Neuronal stem cell (in vitro differentiated cells): ENCODE results near the gene ZNF592.

Experiments
- DNase-seq: peaks from one replicate; pipeline ENCODE4 v3.0.0-alpha.2; 2013; ENCODE audit warnings: low spot score
- H2AFZ ChIP-seq: one replicate; pipeline ENCODE4 v1.6.1; 2013; ENCODE audit warnings: mild to moderate bottlenecking, low read length, inconsistent platforms
- H2AK5ac ChIP-seq: 2 replicates; pipeline ENCODE4 v1.6.1; 2013; ENCODE audit warnings: low read depth, mild to moderate bottlenecking, inconsistent platforms, low read length, moderate library complexity, mixed read lengths
- H2BK120ac ChIP-seq: 2 replicates; pipeline ENCODE4 v1.6.1; 2013; ENCODE audit warnings: low read depth, mild to moderate bottlenecking, inconsistent platforms, low read length, moderate library complexity, mixed read lengths
- H2BK12ac ChIP-seq: one replicate; pipeline ENCODE4 v1.6.1; 2013; ENCODE audit warnings: low read length, inconsistent platforms
- H2BK15ac ChIP-seq: 2 replicates; pipeline ENCODE4 v1.6.1; 2013; ENCODE audit warnings: mild to moderate bottlenecking, low read length, inconsistent platforms, mixed read lengths
- H2BK5ac ChIP-seq: one replicate; pipeline ENCODE4 v1.6.1; 2013; ENCODE audit warnings: inconsistent platforms, mild to moderate bottlenecking, low read length, moderate library complexity
- H3K14ac ChIP-seq: one replicate; pipeline ENCODE4 v1.6.1; 2013; ENCODE audit warnings: low read length, inconsistent platforms
- H3K18ac ChIP-seq: 2 replicates; pipeline ENCODE4 v1.6.1; 2013; ENCODE audit warnings: low read length, inconsistent platforms
- H3K23ac ChIP-seq: 2 replicates; pipeline ENCODE4 v1.6.1; 2013; ENCODE audit warnings: low read depth, mild to moderate bottlenecking, mixed read lengths, low read length, inconsistent platforms; ENCODE audit not compliant: poor library complexity
- H3K27ac ChIP-seq: replicated peaks from 3 replicates; pipeline ENCODE4 v1.5.1; 2013; ENCODE audit warnings: low read length, inconsistent platforms
- H3K27me3 ChIP-seq, 3 experiments: 2 replicates each; pipeline ENCODE4 v1.6.1; 2013; ENCODE audit warnings: low read length in 3 of 3, mild to moderate bottlenecking in 2 of 3, inconsistent platforms in 1 of 3, low read depth in 1 of 3, mixed read lengths in 1 of 3, moderate library complexity in 1 of 3; ENCODE audit not compliant: control insufficient read depth in 3 of 3, insufficient read depth in 3 of 3
- H3K36me3 ChIP-seq, 2 donors: replicated peaks in 1 of 2; 2 replicates each; pipeline ENCODE4 v1.6.1; 2013; ENCODE audit warnings: low read length in 2 of 2; ENCODE audit not compliant: control insufficient read depth in 2 of 2, insufficient read depth in 2 of 2
- H3K4ac ChIP-seq: 2 replicates; pipeline ENCODE4 v1.6.1; 2013; ENCODE audit warnings: inconsistent platforms, mild to moderate bottlenecking, low read length, moderate library complexity
- H3K4me1 ChIP-seq, 2 donors: 1 replicate in 1 of 2; 2 replicates in 1 of 2; pipeline ENCODE4 v1.6.1; 2013; ENCODE audit warnings: low read length in 2 of 2, low read depth in 1 of 2; ENCODE audit not compliant: control insufficient read depth in 2 of 2, insufficient read depth in 1 of 2
- H3K4me2 ChIP-seq: one replicate; pipeline ENCODE4 v1.6.1; 2013; ENCODE audit warnings: mild to moderate bottlenecking, low read length, inconsistent platforms; ENCODE audit not compliant: insufficient read depth, poor library complexity, severe bottlenecking
- H3K4me3 ChIP-seq, 2 donors: 2 replicates each; pipeline ENCODE4 v1.5.1; 2013; ENCODE audit warnings: low read length in 2 of 2, mild to moderate bottlenecking in 2 of 2, inconsistent platforms in 1 of 2, moderate library complexity in 1 of 2
- H3K79me1 ChIP-seq: one replicate; pipeline ENCODE4 v1.6.1; 2013; ENCODE audit warnings: low read depth, mild to moderate bottlenecking, inconsistent platforms, low read length, moderate library complexity
- H3K9ac ChIP-seq: one replicate; pipeline ENCODE4 v1.6.1; 2013; ENCODE audit warnings: mild to moderate bottlenecking, low read depth, low read length, inconsistent platforms; ENCODE audit not compliant: poor library complexity
- H3K9me3 ChIP-seq, 2 donors: replicated peaks in 1 of 2; 2 replicates each; pipeline versions ENCODE3 to v1.6.1; 2013; ENCODE audit warnings: low read length in 2 of 2, mild to moderate bottlenecking in 2 of 2, inconsistent platforms in 1 of 2, low read depth in 1 of 2, mixed read lengths in 1 of 2, moderate library complexity in 1 of 2; ENCODE audit not compliant: control insufficient read depth in 2 of 2, insufficient read depth in 1 of 2
- H4K8ac ChIP-seq: one replicate; pipeline ENCODE4 v1.6.1; 2013; ENCODE audit warnings: low read depth, mild to moderate bottlenecking, inconsistent platforms, low read length, moderate library complexity
- H4K91ac ChIP-seq: one replicate; pipeline ENCODE4 v1.6.1; 2013; ENCODE audit warnings: low read length, low read depth, mild to moderate bottlenecking, inconsistent platforms; ENCODE audit not compliant: poor library complexity
- WGBS, 2 donors: extraction: QIAGEN DNeasy Blood & Tissue Kit; methylation state at CpG; one replicate each; pipeline ENCODE4 v1.1.7; 2013; ENCODE audit warnings: missing lambda C conversion rate in 2 of 2, mixed read lengths in 1 of 2; ENCODE audit not compliant: insufficient read length in 2 of 2, insufficient replicate concordance in 1 of 2; ENCODE audit errors: extremely low coverage in 2 of 2; 5-methylcytosine and 5-hydroxymethylcytosine counted together

ZNF592 gene

GRCh38 chr15:84782346-84782745 is 34.0 kb downstream of the ZNF592 start:
- Histone ChIP-seq H2BK5ac (no peak overlapping the region), H3K23ac (no peak overlapping the region), H3K4me1 (no peaks in the 10 kb centered on the region), H4K91ac (no peak overlapping the region), H3K18ac (no peak overlapping the region), H3K4me2 (no peak overlapping the region), H3K36me3 (peaks cover 24 to 79% of the 10 kb centered on the region in 2 donors), H3K27ac (no peak overlapping the region), H2AFZ (no peak overlapping the region), H3K79me1 (no peaks in the 10 kb centered on the region), H2AK5ac (no peak overlapping the region), H3K14ac (no peak overlapping the region), H3K4me3 (no peak overlapping the region), H4K8ac (no peak overlapping the region), H3K9me3 (no peaks in the 10 kb centered on the region), H2BK15ac (no peak overlapping the region), H3K4ac (no peak overlapping the region), H3K27me3 (no peaks in the 10 kb centered on the region), H2BK12ac (no peak overlapping the region), H2BK120ac (no peak overlapping the region), H3K9ac (no peak overlapping the region)
- DNase-seq, result no peak

GRCh38 chr15:84783493-84784251 is 35.3 kb downstream of the ZNF592 start:
- H2BK12ac ChIP-seq, result no peak overlapping the region
- no peak overlapping the region for H2BK120ac ChIP-seq
- H3K27me3 ChIP-seq, result no peaks in the 10 kb centered on the region
- no peak overlapping the region for H3K4ac ChIP-seq
- no peak overlapping the region for H2BK5ac ChIP-seq
- H3K18ac ChIP-seq, result no peak overlapping the region
- no peak overlapping the region for H4K8ac ChIP-seq
- no peaks in the 10 kb centered on the region for H3K9me3 ChIP-seq
- peak overlapping the region; percentile 69 for H3K23ac ChIP-seq
- WGBS, 2 donors, result no CpG with 5 or more reads among the region's 12 CpGs
- no peak overlapping the region for H2AFZ ChIP-seq
- H2BK15ac ChIP-seq, result no peak overlapping the region
- no peak overlapping the region for H3K27ac ChIP-seq
- H3K79me1 ChIP-seq, result no peaks in the 10 kb centered on the region
- H3K9ac ChIP-seq, result no peak overlapping the region
- no peaks in the 10 kb centered on the region for H3K4me1 ChIP-seq
- H3K4me3 ChIP-seq, result no peak overlapping the region
- H2AK5ac ChIP-seq, result no peak overlapping the region
- H4K91ac ChIP-seq, result no peak overlapping the region
- DNase-seq, result no peak
- no peak overlapping the region for H3K4me2 ChIP-seq
- H3K36me3 ChIP-seq, result peaks cover 24 to 74% of the 10 kb centered on the region in 2 donors
- no peak overlapping the region for H3K14ac ChIP-seq

DNA sequence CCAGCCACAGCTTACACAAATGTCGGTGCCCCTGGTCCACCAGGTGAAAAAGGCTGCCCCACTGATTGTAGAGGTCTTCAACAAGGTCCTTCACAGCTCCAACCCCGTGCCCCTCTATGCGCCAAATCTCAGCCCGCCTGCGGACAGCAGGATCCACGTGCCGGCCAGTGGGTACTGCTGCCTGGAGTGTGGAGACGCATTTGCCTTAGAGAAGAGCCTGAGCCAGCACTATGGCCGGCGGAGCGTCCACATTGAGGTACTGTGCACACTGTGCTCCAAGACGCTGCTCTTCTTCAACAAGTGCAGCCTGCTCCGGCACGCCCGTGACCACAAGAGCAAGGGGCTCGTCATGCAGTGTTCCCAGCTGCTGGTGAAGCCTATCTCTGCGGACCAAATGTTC is 35.9 kb downstream of the ZNF592 start:
- no CpG with 5 or more reads among the region's 17 CpGs for WGBS, 2 donors
- Histone ChIP-seq H2BK12ac (no peak overlapping the region), H3K4me1 (peaks cover 0 to under 1% of the 10 kb centered on the region in 2 donors), H3K9ac (no peak overlapping the region), H3K36me3 (peaks cover 24 to 75% of the 10 kb centered on the region in 2 donors), H3K18ac (no peak overlapping the region), H3K14ac (no peak overlapping the region), H2AK5ac (no peak overlapping the region), H3K9me3 (no peaks in the 10 kb centered on the region), H2BK5ac (no peak overlapping the region), H3K4ac (no peak overlapping the region), H4K91ac (no peak overlapping the region), H3K23ac (peak overlapping the region; percentile 69), H4K8ac (no peak overlapping the region), H3K27ac (no peak overlapping the region), H2BK120ac (no peak overlapping the region), H2BK15ac (no peak overlapping the region), H3K79me1 (no peaks in the 10 kb centered on the region), H3K4me2 (no peak overlapping the region), H2AFZ (no peak overlapping the region), H3K4me3 (no peak overlapping the region), H3K27me3 (no peaks in the 10 kb centered on the region)
- DNase-seq, result no peak

DNA sequence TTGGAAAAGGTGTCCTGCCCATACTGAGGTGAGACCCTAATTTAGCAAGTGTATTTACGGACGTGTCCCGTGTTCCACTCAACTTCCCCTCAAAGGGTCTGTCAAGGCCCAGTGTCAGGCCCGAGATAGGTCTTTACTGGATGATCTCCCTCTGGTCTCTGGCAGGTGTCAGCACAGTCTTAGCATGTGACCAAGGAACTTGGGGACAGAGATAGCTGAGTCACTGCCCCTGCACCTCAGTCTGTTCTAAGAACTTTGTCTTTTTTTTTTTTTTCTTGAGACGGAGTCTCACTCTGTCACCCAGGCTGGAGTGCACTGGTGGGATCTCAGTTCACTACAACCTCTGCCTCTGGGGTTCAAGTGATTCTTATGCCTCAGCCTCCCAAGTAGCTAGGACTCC is 36.7 kb downstream of the ZNF592 start:
- Histone ChIP-seq H3K23ac (no peak overlapping the region), H3K9me3 (no peaks in the 10 kb centered on the region), H2BK12ac (no peak overlapping the region), H2AFZ (no peak overlapping the region), H4K91ac (no peak overlapping the region), H3K4ac (no peak overlapping the region), H3K18ac (no peak overlapping the region), H4K8ac (no peak overlapping the region), H3K4me3 (no peak overlapping the region), H3K4me1 (peaks cover 0 to 4% of the 10 kb centered on the region in 2 donors), H2BK15ac (no peak overlapping the region), H3K9ac (no peak overlapping the region), H2BK120ac (no peak overlapping the region), H2BK5ac (no peak overlapping the region), H3K14ac (no peak overlapping the region), H3K27me3 (no peaks in the 10 kb centered on the region), H3K36me3 (peaks cover 24 to 79% of the 10 kb centered on the region in 2 donors), H3K27ac (no peak overlapping the region), H3K79me1 (no peaks in the 10 kb centered on the region), H2AK5ac (no peak overlapping the region), H3K4me2 (no peak overlapping the region)
- WGBS, 2 donors, result no CpG with 5 or more reads among the region's 5 CpGs
- no peak for DNase-seq
